SU-DHL-6 (cell line): ENCODE measurements around the gene RUNX1.

Source experiments
- H2AFZ ChIP-seq: fragments of 200-600 bp; sonication (generic); 2 replicates; pipeline ENCODE4 v1.6.1; 2014; ENCODE audit warnings: low read depth, mild to moderate bottlenecking, moderate library complexity, mixed read lengths, antibody characterized with exemption, low read length; ENCODE audit not compliant: severe bottlenecking
- H3F3A ChIP-seq: fragments of 200-600 bp; shearing (Covaris generic); 2 replicates; pipeline ENCODE4 v1.6.0; 2016; ENCODE audit warnings: antibody characterized with exemption, mild to moderate bottlenecking; ENCODE audit not compliant: insufficient read depth
- H3K27ac ChIP-seq: fragments of 200-600 bp; sonication (generic); 2 replicates; pipeline ENCODE4 v1.5.1; 2016; ENCODE audit warnings: low read depth, mild to moderate bottlenecking, low read length, moderate library complexity, mixed read lengths
- H3K27me3 ChIP-seq: fragments of 200-600 bp; sonication (generic), shearing (Covaris generic); 2 replicates; pipeline ENCODE4 v1.6.0; 2014; ENCODE audit warnings: mild to moderate bottlenecking, low read length
- H3K36me3 ChIP-seq: fragments of 200-600 bp; sonication (generic); 2 replicates; pipeline ENCODE4 v1.6.1; 2014; ENCODE audit warnings: mild to moderate bottlenecking, low read length, mixed read lengths
- H3K4me2 ChIP-seq: fragments of 300-600, 200-600 bp; shearing (Covaris generic), sonication (generic); 2 replicates; pipeline ENCODE4 v1.6.0; 2014; ENCODE audit warnings: low read length, low read depth, mild to moderate bottlenecking; ENCODE audit not compliant: poor library complexity, severe bottlenecking
- H3K4me3 ChIP-seq: fragments of 200-600 bp; sonication (generic); 2 replicates; pipeline ENCODE4 v1.5.1; 2014; ENCODE audit warnings: antibody characterized with exemption, low read length, mild to moderate bottlenecking, mixed read lengths; ENCODE audit not compliant: insufficient read depth, poor library complexity, severe bottlenecking
- H3K79me2 ChIP-seq: fragments of 200-600 bp; sonication (generic); 2 replicates; pipeline ENCODE4 v1.6.1; 2014; ENCODE audit warnings: mild to moderate bottlenecking, low read length, moderate library complexity; ENCODE audit not compliant: insufficient read depth
- H3K9ac ChIP-seq: fragments of 200-600 bp; sonication (generic); 2 replicates; pipeline ENCODE4 v1.7.0; 2014; ENCODE audit warnings: mild to moderate bottlenecking, low read length
- H3K9me2 ChIP-seq: fragments of 200-600 bp; sonication (generic); replicated peaks from 2 replicates; pipeline ENCODE4 v1.6.1; 2014; ENCODE audit warnings: low read length; ENCODE audit not compliant: insufficient read depth
- H3K9me3 ChIP-seq: fragments of 200-600 bp; sonication (generic); 2 replicates; pipeline ENCODE4 v1.6.1; 2014; ENCODE audit warnings: low read length, mixed read lengths; ENCODE audit not compliant: insufficient read depth
- H4K20me1 ChIP-seq: fragments of 200-600 bp; sonication (generic); 2 replicates; pipeline ENCODE4 v1.6.1; 2014; ENCODE audit warnings: low read depth, mild to moderate bottlenecking, antibody characterized with exemption, low read length, moderate library complexity, mixed read lengths
- EZH2phosphoT487 ChIP-seq: fragments of 200-600 bp; sonication (generic), shearing (Covaris generic); conservative IDR thresholded peaks from 2 replicates; pipeline ENCODE4 v1.6.1; 2018; ENCODE audit warnings: mild to moderate bottlenecking, antibody characterized with exemption, low read length, moderate library complexity, mixed read lengths
- TF ChIP-seq, protein P1 (sequence below): fragments of 200-600 bp; sonication (generic); IDR thresholded peaks from one replicate; pipeline ENCODE4 v1.5.1; 2017; ENCODE audit warnings: antibody characterized with exemption, mild to moderate bottlenecking, low read length, moderate library complexity; ENCODE audit not compliant: insufficient read depth, poor library complexity, severe bottlenecking

RUNX1 gene

DNA sequence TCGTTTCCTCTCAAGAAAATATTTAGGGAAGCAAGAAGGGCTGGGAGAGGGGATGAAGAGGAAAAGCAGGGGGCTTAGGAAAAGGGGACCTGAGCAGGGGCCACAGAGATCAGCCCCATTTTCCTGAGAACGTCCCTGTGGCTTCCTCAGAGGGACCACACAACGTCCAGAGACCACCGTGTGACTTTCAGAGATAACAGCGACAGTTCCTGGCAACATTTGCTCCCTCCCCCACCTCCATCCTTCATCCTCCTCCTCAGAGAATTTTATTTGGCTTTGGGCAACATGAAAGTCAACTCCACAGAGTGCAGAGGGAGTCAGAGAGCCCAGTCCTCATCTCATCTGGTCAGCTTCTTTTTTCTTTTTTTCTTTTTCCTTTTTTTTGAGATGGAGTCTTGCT is 50.9 kb downstream of the RUNX1 start:
- TF ChIP-seq, protein P1, sequence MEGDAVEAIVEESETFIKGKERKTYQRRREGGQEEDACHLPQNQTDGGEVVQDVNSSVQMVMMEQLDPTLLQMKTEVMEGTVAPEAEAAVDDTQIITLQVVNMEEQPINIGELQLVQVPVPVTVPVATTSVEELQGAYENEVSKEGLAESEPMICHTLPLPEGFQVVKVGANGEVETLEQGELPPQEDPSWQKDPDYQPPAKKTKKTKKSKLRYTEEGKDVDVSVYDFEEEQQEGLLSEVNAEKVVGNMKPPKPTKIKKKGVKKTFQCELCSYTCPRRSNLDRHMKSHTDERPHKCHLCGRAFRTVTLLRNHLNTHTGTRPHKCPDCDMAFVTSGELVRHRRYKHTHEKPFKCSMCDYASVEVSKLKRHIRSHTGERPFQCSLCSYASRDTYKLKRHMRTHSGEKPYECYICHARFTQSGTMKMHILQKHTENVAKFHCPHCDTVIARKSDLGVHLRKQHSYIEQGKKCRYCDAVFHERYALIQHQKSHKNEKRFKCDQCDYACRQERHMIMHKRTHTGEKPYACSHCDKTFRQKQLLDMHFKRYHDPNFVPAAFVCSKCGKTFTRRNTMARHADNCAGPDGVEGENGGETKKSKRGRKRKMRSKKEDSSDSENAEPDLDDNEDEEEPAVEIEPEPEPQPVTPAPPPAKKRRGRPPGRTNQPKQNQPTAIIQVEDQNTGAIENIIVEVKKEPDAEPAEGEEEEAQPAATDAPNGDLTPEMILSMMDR = no peak
- TF ChIP-seq EZH2phosphoT487 = no peak
- Histone ChIP-seq H3K79me2 (peaks cover 77% of the 10 kb centered on the region), H2AFZ (no peak overlapping the region), H3K4me3 (no peak overlapping the region), H3K27me3 (no peaks in the 10 kb centered on the region), H3K9me3 (no peaks in the 10 kb centered on the region), H3K27ac (no peak overlapping the region), H3F3A (no peaks in the 10 kb centered on the region), H3K9ac (no peak overlapping the region), H4K20me1 (peaks cover 9% of the 10 kb centered on the region; the same call in 1 of the 2 replicates), H3K4me2 (no peak overlapping the region), H3K9me2 (no peaks in the 10 kb centered on the region), H3K36me3 (no peaks in the 10 kb centered on the region)

- H3K4me3 ChIP-seq = no peak overlapping the region
- H2AFZ ChIP-seq = no peak overlapping the region
- peaks cover 78% of the 10 kb centered on the region for H3K79me2 ChIP-seq
- H3K27me3 ChIP-seq = no peaks in the 10 kb centered on the region
- H3K9ac ChIP-seq = no peak overlapping the region
- H3F3A ChIP-seq = no peaks in the 10 kb centered on the region
- no peaks in the 10 kb centered on the region for H3K9me2 ChIP-seq
- peaks cover 9% of the 10 kb centered on the region; the same call in 1 of the 2 replicates for H4K20me1 ChIP-seq
- no peaks in the 10 kb centered on the region for H3K36me3 ChIP-seq
- no peak overlapping the region for H3K27ac ChIP-seq
- H3K4me2 ChIP-seq = no peak overlapping the region
- no peak for TF ChIP-seq EZH2phosphoT487
- TF ChIP-seq, protein P1 = no peak
- H3K9me3 ChIP-seq = no peaks in the 10 kb centered on the region
These were observed 51.8 kb downstream of the RUNX1 start for GRCh38 chr21:34997294-34997693.

DNA sequence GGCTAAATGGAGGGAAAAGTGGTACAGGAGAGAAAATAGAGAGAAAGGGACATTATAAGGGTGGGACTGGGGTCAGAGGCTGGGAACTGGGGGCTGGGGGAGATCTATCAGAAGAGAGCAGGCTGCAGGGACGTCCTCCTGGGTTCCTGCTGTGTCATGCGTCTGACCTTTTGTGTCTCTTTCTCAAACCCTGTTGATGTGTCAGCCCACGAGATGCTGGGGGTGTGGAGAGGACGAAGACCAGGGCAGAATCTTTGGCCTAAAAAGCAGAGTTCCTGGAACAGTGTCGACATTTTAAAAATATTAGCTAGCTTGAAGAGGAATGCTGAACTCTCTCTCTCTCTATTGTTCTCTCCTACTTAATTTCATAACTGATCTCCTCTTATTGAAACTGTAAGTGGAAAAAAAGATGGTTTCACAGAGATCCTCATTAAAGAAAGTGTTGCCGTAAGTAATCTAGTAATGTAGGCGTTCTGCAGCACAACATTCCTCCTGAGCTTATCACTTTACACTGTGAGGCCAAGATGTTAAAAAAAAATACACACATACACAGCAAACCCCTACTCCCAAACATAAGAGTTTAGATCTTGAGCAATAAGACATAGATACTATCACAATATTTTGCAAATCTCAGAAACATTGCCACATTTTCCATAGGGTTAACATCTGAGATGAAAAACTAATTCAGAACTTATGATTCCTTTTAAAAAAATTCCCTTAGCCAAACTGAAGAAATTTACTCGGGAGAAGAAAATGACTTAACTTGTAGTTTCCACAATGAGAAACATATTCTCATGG is 52.6 kb downstream of the RUNX1 start:
- no peak overlapping the region for H3K4me3 ChIP-seq
- H4K20me1 ChIP-seq = peaks cover 9% of the 10 kb centered on the region; the same call in 1 of the 2 replicates
- no peaks in the 10 kb centered on the region for H3K9me2 ChIP-seq
- no peak overlapping the region for H3K27ac ChIP-seq
- no peaks in the 10 kb centered on the region for H3K9me3 ChIP-seq
- no peak overlapping the region for H2AFZ ChIP-seq
- no peaks in the 10 kb centered on the region for H3F3A ChIP-seq
- H3K27me3 ChIP-seq = no peaks in the 10 kb centered on the region
- H3K36me3 ChIP-seq = no peaks in the 10 kb centered on the region
- TF ChIP-seq, protein P1 = no peak
- no peak for TF ChIP-seq EZH2phosphoT487
- no peak overlapping the region for H3K4me2 ChIP-seq
- H3K9ac ChIP-seq = no peak overlapping the region
- H3K79me2 ChIP-seq = peaks cover 78% of the 10 kb centered on the region
